A673 (cell line): ENCODE results near the gene PIGQ. TPM values are rescaled to one million over a fixed set of nuclear protein-coding genes. Genes with fewer than 3 reads are reported as not detected.

Experiments
- BruUV-seq: library from RNA; stranded (reverse); fragments of 400-500 nt; replicated peaks from 2 replicates; lab custom pipeline; 2021; lab: Mats Ljungman, UMichigan
- CTCF ChIA-PET: fragments of 300-600 bp; sonication (Branson Sonifier 250); formaldehyde crosslinking; loops from one replicate; lab custom pipeline; 2022; ENCODE audit warnings: antibody characterized with exemption; lab: Charles Lee
- POLR2A ChIA-PET: fragments of 300-600 bp; sonication (Branson Sonifier 250); formaldehyde crosslinking; loops from one replicate; lab custom pipeline; 2022; ENCODE audit warnings: antibody characterized with exemption; ENCODE audit not compliant: low non-redundant PET; lab: Charles Lee
- DNase-seq: peaks from one replicate; pipeline ENCODE4 v3.0.0-alpha.2; 2015; ENCODE audit warnings: low spot score
- H3K27ac ChIP-seq: fragments of 200-600 bp; sonication (generic); 2 replicates; pipeline ENCODE4 v1.5.1; 2016; ENCODE audit warnings: mixed run types, low read depth, mild to moderate bottlenecking, mixed read lengths, antibody characterized with exemption, low read length; ENCODE audit not compliant: poor library complexity, severe bottlenecking
- H3K27me3 ChIP-seq: fragments of 200-600 bp; sonication (generic); replicated peaks from 2 replicates; pipeline ENCODE4 v1.6.1; 2017; ENCODE audit warnings: mixed run types, low read depth, mild to moderate bottlenecking, mixed read lengths, antibody characterized with exemption, low read length; ENCODE audit not compliant: insufficient read depth, poor library complexity
- H3K36me3 ChIP-seq: fragments of 200-600 bp; sonication (generic); 2 replicates; pipeline ENCODE4 v1.6.1; 2016; ENCODE audit warnings: mixed run types, mild to moderate bottlenecking, mixed read lengths, antibody characterized with exemption, low read length; ENCODE audit not compliant: insufficient read depth, poor library complexity, severe bottlenecking
- H3K4me1 ChIP-seq: fragments of 200-600 bp; sonication (generic); 2 replicates; pipeline ENCODE4 v1.6.1; 2017; ENCODE audit warnings: mixed run types, mild to moderate bottlenecking, mixed read lengths, antibody characterized with exemption, low read length; ENCODE audit not compliant: insufficient read depth, poor library complexity, severe bottlenecking
- H3K4me3 ChIP-seq: fragments of 200-600 bp; sonication (generic); 2 replicates; pipeline ENCODE4 v1.5.1; 2016; ENCODE audit warnings: low read depth, mixed run types, mild to moderate bottlenecking, mixed read lengths, low read length; ENCODE audit not compliant: poor library complexity, severe bottlenecking
- H3K9me3 ChIP-seq: fragments of 200-600 bp; sonication (generic); 2 replicates; pipeline ENCODE4 v1.6.1; 2016; ENCODE audit warnings: mixed run types, low read depth, mild to moderate bottlenecking, mixed read lengths, antibody characterized with exemption, low read length; ENCODE audit not compliant: poor library complexity, severe bottlenecking
- CTCF ChIP-seq: fragments of 300-800, 200-600 bp; sonication (generic); conservative IDR thresholded peaks from 2 replicates; pipeline ENCODE4 v1.5.1; 2017; ENCODE audit warnings: low read depth, mild to moderate bottlenecking, antibody characterized with exemption, low read length, moderate library complexity, mixed read lengths
- EZH2 ChIP-seq: fragments of 200-600 bp; sonication (generic); IDR thresholded peaks from 2 replicates; pipeline ENCODE4 v1.6.1; 2017; ENCODE audit warnings: borderline replicate concordance, low read depth, mild to moderate bottlenecking, mixed read lengths, antibody characterized with exemption, low read length; ENCODE audit not compliant: poor library complexity, severe bottlenecking
- intact Hi-C: fragments of 100-400 bp; cut with micrococcal nuclease; formaldehyde crosslinking; loops from one replicate; pipeline ENCODE4 v1.10.0; 2022; ENCODE audit not compliant: unreplicated experiment
- total RNA-seq: library from RNA; stranded (reverse); gene quantifications from 2 replicates; pipeline ENCODE4 v1.2.3, GENCODE V29; 2021

PIGQ gene
- total RNA-seq, 1 experiment from 2014 or later, result 59.4 TPM

- H3K4me3 ChIP-seq, result no peak overlapping the region
- no peaks in the 10 kb centered on the region for H3K9me3 ChIP-seq
- BruUV-seq, result no TSS peak
- ChIA-PET CTCF (no interaction called here), POLR2A (no interaction called here)
- intact Hi-C loops, result no loop called here
- H3K27ac ChIP-seq, result no peak overlapping the region
- no peak for TF ChIP-seq EZH2
- no peak for TF ChIP-seq CTCF
- no peaks in the 10 kb centered on the region for H3K27me3 ChIP-seq
- peaks cover under 1% of the 10 kb centered on the region for H3K36me3 ChIP-seq
- H3K4me1 ChIP-seq, result peaks cover 5% of the 10 kb centered on the region
- DNase-seq, result no peak
Measured at GRCh38 chr16:620700-621525, 51.1 kb downstream of the PIGQ start.

GRCh38 chr16:621526-622105 is 51.8 kb downstream of the PIGQ start:
- TF ChIP-seq EZH2 (no peak), CTCF (no peak)
- POLR2A ChIA-PET, result no interaction called here
- no peak overlapping the region for H3K27ac ChIP-seq

GRCh38 chr16:622920-623280 is 53.1 kb downstream of the PIGQ start:
- Histone ChIP-seq H3K9me3 (no peaks in the 10 kb centered on the region), H3K36me3 (peaks cover 4% of the 10 kb centered on the region), H3K27ac (no peak overlapping the region), H3K27me3 (no peaks in the 10 kb centered on the region), H3K4me1 (peaks cover 5% of the 10 kb centered on the region), H3K4me3 (no peak overlapping the region)
- POLR2A ChIA-PET, result no interaction called here
- DNase-seq, result no peak
- TF ChIP-seq EZH2 (no peak), CTCF (no peak)
- BruUV-seq, result no TSS peak
- intact Hi-C loops, result no loop called here
- CTCF ChIA-PET, result no interaction called here

More at GRCh38 chr16:621526-622105, 51.8 kb downstream of the PIGQ start:
- BruUV-seq, result no TSS peak
- no peaks in the 10 kb centered on the region for H3K9me3 ChIP-seq
- peaks cover 4% of the 10 kb centered on the region for H3K36me3 ChIP-seq
- no peak for DNase-seq
- intact Hi-C loops, result no loop called here
- peaks cover 5% of the 10 kb centered on the region for H3K4me1 ChIP-seq
- CTCF ChIA-PET, result no interaction called here
- no peaks in the 10 kb centered on the region for H3K27me3 ChIP-seq
- no peak overlapping the region for H3K4me3 ChIP-seq
